Pancreas (tissue), 10 donors: Measurements from ENCODE around the gene MRPS35. TPM values are rescaled to one million over a fixed set of nuclear protein-coding genes. Genes with fewer than 3 reads are reported as not detected.

Experiments used
- ATAC-seq, 4 donors: fragments of 200-7000 bp; cut with Tn5 transposase; one replicate each; pipeline versions ENCODE4 v1.8.0 to v1.9.1; 2020; ENCODE audit warnings: mild to moderate bottlenecking in 4 of 4, moderate library complexity in 4 of 4
- DNase-seq, 6 donors: peaks; one replicate each; pipeline ENCODE4 v3.0.0-alpha.2; 2020
- FAIRE-seq: peaks from 2 replicates; lab custom pipeline; 2012; peaks lifted over from hg19 to GRCh38; lab: Jason Lieb, UNC
- H3K27ac ChIP-seq, 4 donors: fragments of 200-600 bp; sonication (generic); 1 replicate in 3 of 4; 2 replicates in 1 of 4; pipeline versions ENCODE4 v1.5.0 to v1.8.0; 2020
- H3K27me3 ChIP-seq, 4 donors: fragments of 200-600 bp; one replicate each; pipeline ENCODE4 v1.8.0; 2021
- H3K36me3 ChIP-seq, 3 donors: fragments of 200-600 bp; sonication (generic) in 1 of 3; one replicate each; pipeline versions ENCODE4 v1.5.0 to v1.8.0; 2020 to 2021
- H3K4me1 ChIP-seq, 3 donors: fragments of 200-600 bp; one replicate each; pipeline ENCODE4 v1.8.0; 2021
- H3K4me3 ChIP-seq, 4 donors: fragments of 200-600 bp; sonication (generic) in 2 of 4; one replicate each; pipeline versions ENCODE4 v1.5.0 to v1.8.0; 2020 to 2021
- H3K9me3 ChIP-seq, 4 donors: fragments of 200-600 bp; one replicate each; pipeline ENCODE4 v1.8.0; 2021
- CTCF ChIP-seq, 4 donors: fragments of 200-600 bp; sonication (generic) in 3 of 4; IDR thresholded peaks; one replicate each; pipeline versions ENCODE4 v1.5.0 to v1.8.0; 2021; ENCODE audit warnings: antibody characterized with exemption in 4 of 4
- WGBS, 2 donors: extraction: QIAGEN DNeasy Blood & Tissue Kit; methylation state at CpG; one replicate each; pipeline ENCODE4 v1.1.7; 2013; 5-methylcytosine and 5-hydroxymethylcytosine counted together
- intact Hi-C, 3 donors: fragments of 100-400 bp; cut with DNase I; formaldehyde crosslinking; loops; one replicate each; pipeline versions ENCODE4 v1.11.1 to v1.14.2; 2022
- polyA plus RNA-seq, 2 donors: library from polyadenylated mRNA; stranded (reverse); fragments of 200-250 nt; gene quantifications; one replicate each; pipeline ENCODE4 v1.2.3, GENCODE V29; 2013
- total RNA-seq, 6 donors: library from RNA; stranded (reverse); fragmentation: NEBNext Ultra II Directional in 4 of 6; extraction: Animal tissue kit (Norgen Biotek cat#: 25700) in 4 of 6; gene quantifications; one replicate each; pipeline versions ENCODE4 v1.2.1 to v1.2.4, GENCODE V29; 2021 to 2023
- donor health status: healthy with polysubstance abuse.
- donor health status: DM: no; HTN: no; CAD: no; lungs with moderate emphysema.
- donor health status: DM: no; HTN: no; CAD: no.
- donor health status: control.
- donor health status: control.
- donor health status: Bipolar disorder and iron deficiency.
- donor health status: DM: yes; HTN: yes; CAD: no.
- donor health status: DM: no; HTN: no; CAD: no.
- donor health status: DM: no; HTN: no; CAD: no.
- donor health status: DM: yes; HTN: yes; CAD: no.

Gene MRPS35
- total and polyA plus RNA-seq, 8 donors: 8.2 to 21.4 (median 14.9) TPM

DNA sequence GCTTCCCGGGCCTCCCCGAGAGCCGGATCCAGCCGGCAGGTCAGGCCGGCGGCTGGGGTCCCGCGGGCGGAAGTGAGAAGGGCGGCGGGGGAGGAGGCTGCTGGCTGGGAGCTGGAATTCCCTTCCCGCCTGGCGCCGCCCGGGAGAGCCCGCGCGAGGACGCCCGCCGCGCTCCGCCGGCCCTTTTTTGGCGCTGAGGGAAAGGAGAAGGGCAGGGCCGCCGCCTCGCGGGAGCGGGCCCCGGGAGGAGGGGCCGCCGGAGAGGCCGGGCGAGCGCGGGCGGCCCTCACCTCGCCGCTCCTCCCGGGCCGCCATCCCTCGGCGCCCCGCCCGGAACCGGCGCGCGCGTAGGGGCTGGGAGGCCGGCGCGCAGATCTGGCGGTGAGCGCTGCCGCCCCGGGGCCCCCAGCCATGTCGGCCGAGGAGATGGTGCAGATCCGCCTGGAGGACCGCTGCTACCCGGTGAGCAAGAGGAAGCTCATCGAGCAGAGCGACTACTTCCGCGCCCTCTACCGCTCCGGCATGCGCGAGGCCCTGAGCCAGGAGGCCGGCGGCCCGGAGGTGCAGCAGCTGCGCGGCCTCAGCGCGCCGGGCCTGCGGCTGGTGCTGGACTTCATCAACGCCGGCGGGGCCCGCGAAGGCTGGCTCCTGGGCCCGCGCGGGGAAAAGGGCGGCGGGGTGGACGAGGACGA lies 69.4 kb downstream of the MRPS35 start, which contains the start of the genes KLHL42 and MANSC4:
Gene KLHL42, plus strand, starts transcription at position 314 of the 692 bp plus-strand sequence. Its CDS starts 98 bp downstream, at position 412.
Gene MANSC4, minus strand, starts transcription at position 317 of the 692 bp plus-strand sequence. CDS start 8,960 bp downstream, outside the sequence.
- H3K27me3 ChIP-seq: no peaks in the 10 kb centered on the region
- H3K4me3 ChIP-seq: peak within 1 kb of the TSS; percentile 63 to 87 (median 76)
- H3K4me1 ChIP-seq: peaks cover 0 to 21% (median 17%) of the 10 kb centered on the region in 3 donors
- WGBS, 2 donors: 0 to 1% methylated on average over 65 to 92 of the region's 92 CpGs
- peak; percentile 69 to 89 (median 74) for DNase-seq
- no peaks in the 10 kb centered on the region for H3K9me3 ChIP-seq
- no peak for FAIRE-seq
- H3K36me3 ChIP-seq: no peaks in the 10 kb centered on the region
- intact Hi-C loops: no loop called here
- H3K27ac ChIP-seq: peak within 1 kb of the TSS; percentile 70 to 91 (median 90)
- no peak for TF ChIP-seq CTCF (IDR thresholded peaks at IDR 0.05)
- ATAC-seq: peak; percentile 85 to 91 (median 88)

- peak overlapping the region; percentile 63 to 87 (median 76) for H3K4me3 ChIP-seq
- peaks cover 0 to 21% (median 17%) of the 10 kb centered on the region in 3 donors for H3K4me1 ChIP-seq
- H3K36me3 ChIP-seq: no peaks in the 10 kb centered on the region
- ATAC-seq (peak; percentile 60 to 69 (median 68)), FAIRE-seq (no peak), DNase-seq (peak in 4 of 6 donors; percentile 35 to 84 (median 56))
- peak overlapping the region; percentile 70 to 91 (median 90) for H3K27ac ChIP-seq
- no peaks in the 10 kb centered on the region for H3K27me3 ChIP-seq
- intact Hi-C loops: no loop called here
- WGBS, 2 donors: 4 to 5% methylated on average over 26 to 27 of the region's 27 CpGs
- TF ChIP-seq CTCF (IDR thresholded peaks at IDR 0.05): no peak
- H3K9me3 ChIP-seq: no peaks in the 10 kb centered on the region
Measured at GRCh38 chr12:27780612-27781408, 70.2 kb downstream of the MRPS35 start.

DNA sequence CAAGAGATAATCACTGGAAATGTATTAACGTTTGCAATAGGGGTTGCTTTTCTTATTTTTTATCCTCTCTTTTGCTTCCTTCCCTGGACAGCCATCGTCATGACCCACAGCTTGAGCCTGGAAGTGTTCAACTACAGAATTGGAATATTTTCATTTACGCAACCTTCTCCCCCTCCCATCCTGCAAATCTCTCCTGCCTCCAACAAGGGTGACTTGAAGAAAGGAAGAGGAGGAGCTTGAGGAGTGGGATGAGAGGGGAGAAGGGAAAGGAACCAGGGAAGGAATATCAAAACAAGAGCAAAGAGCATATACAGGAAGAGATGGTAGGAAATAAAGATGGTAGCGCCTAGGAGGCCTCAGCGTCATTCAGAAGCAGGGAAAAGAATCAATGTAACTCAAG lies 71.0 kb downstream of the MRPS35 start:
- Histone ChIP-seq H3K36me3 (no peaks in the 10 kb centered on the region), H3K27ac (peak overlapping the region in 1 of 4 donors; percentile 90), H3K27me3 (no peaks in the 10 kb centered on the region), H3K9me3 (no peaks in the 10 kb centered on the region), H3K4me1 (peaks cover 0 to 21% (median 17%) of the 10 kb centered on the region in 3 donors), H3K4me3 (peak overlapping the region in 1 of 4 donors; percentile 87)
- intact Hi-C loops: no loop called here
- DNase-seq: no peak
- no peak for TF ChIP-seq CTCF (IDR thresholded peaks at IDR 0.05)
- no peak for FAIRE-seq
- no peak for ATAC-seq
- 50 to 72% methylated on average over 5 of the region's 5 CpGs for WGBS, 2 donors

DNA sequence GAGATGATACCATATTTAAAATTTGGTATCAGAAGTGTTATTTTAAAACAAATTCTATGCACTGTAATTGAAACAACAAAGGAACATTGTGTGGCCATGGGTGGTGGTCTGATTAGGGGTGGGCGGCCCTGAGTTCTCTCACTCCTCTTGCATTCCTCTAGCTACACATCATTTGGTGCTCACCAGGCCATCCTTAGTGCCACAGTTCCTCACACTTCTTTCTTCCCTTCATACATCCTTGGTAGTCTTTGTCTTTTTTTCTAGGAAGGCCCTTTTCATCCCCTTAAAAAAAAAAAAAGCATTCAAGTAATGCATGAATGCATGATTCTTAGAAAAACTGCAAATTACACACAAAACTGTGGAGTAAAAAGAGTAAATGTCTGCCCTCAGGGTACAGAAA lies 71.8 kb downstream of the MRPS35 start:
- Histone ChIP-seq H3K4me1 (peaks cover 0 to 21% (median 17%) of the 10 kb centered on the region in 3 donors), H3K4me3 (no peak overlapping the region), H3K27me3 (no peaks in the 10 kb centered on the region), H3K9me3 (no peaks in the 10 kb centered on the region), H3K36me3 (no peaks in the 10 kb centered on the region), H3K27ac (no peak overlapping the region)
- intact Hi-C loops: no loop called here
- 74 to 97% methylated on average over 1 of the region's 1 CpG for WGBS, 2 donors
- DNase-seq (no peak), FAIRE-seq (no peak), ATAC-seq (no peak)
- no peak for TF ChIP-seq CTCF (IDR thresholded peaks at IDR 0.05)
